KOPT-K1 (cell line): ENCODE data around the gene GNG7.
"Not testable (repeated sequence)": the region's sequence is repeated elsewhere in the genome, so short reads cannot be mapped to it uniquely, and the experiment has no call there.

Source experiments
- H3K27ac ChIP-seq: fragments of 200-600 bp; sonication (generic); 2 replicates; pipeline ENCODE4 v1.5.1; 2016; ENCODE audit warnings: antibody characterized with exemption, mild to moderate bottlenecking, low read depth, low read length; ENCODE audit not compliant: poor library complexity, severe bottlenecking
- H3K36me3 ChIP-seq: fragments of 200-600 bp; sonication (generic); 2 replicates; pipeline ENCODE4 v1.5.1; 2017; ENCODE audit warnings: antibody characterized with exemption, mild to moderate bottlenecking, low read length, moderate library complexity; ENCODE audit not compliant: insufficient read depth
- H3K9me3 ChIP-seq: fragments of 200-600 bp; sonication (generic); 2 replicates; pipeline ENCODE4 v1.5.1; 2017; ENCODE audit warnings: antibody characterized with exemption, low read length, mild to moderate bottlenecking; ENCODE audit not compliant: insufficient read depth, poor library complexity, severe bottlenecking

GNG7 gene

GRCh38 chr19:2506656-2507055 lies 195.8 kb downstream of the GNG7 start:
- H3K27ac ChIP-seq, H3K9me3 ChIP-seq, H3K36me3 ChIP-seq: not testable (repeated sequence)

GRCh38 chr19:2503521-2504109 lies 198.9 kb downstream of the GNG7 start:
- H3K36me3 ChIP-seq = no peaks in the 10 kb centered on the region
- H3K9me3 ChIP-seq = no peaks in the 10 kb centered on the region
- H3K27ac ChIP-seq = no peak overlapping the region

GRCh38 chr19:2500841-2501261 lies 201.6 kb downstream of the GNG7 start:
- Histone ChIP-seq H3K27ac (no peak overlapping the region), H3K36me3 (no peaks in the 10 kb centered on the region), H3K9me3 (no peaks in the 10 kb centered on the region)

GRCh38 chr19:2500156-2500555 lies 202.3 kb downstream of the GNG7 start:
- Histone ChIP-seq H3K27ac (no peak overlapping the region), H3K9me3 (no peaks in the 10 kb centered on the region), H3K36me3 (no peaks in the 10 kb centered on the region)

GRCh38 chr19:2497186-2497585 lies 205.3 kb downstream of the GNG7 start:
- no peaks in the 10 kb centered on the region for H3K36me3 ChIP-seq
- no peaks in the 10 kb centered on the region for H3K9me3 ChIP-seq
- H3K27ac ChIP-seq = no peak overlapping the region

- no peaks in the 10 kb centered on the region for H3K36me3 ChIP-seq
- H3K9me3 ChIP-seq = no peaks in the 10 kb centered on the region
- no peak overlapping the region for H3K27ac ChIP-seq
These were observed 206.7 kb downstream of the GNG7 start for GRCh38 chr19:2495651-2496316.

- H3K9me3 ChIP-seq = no peaks in the 10 kb centered on the region
- no peak overlapping the region for H3K27ac ChIP-seq
- H3K36me3 ChIP-seq = no peaks in the 10 kb centered on the region
These were observed 207.3 kb downstream of the GNG7 start for GRCh38 chr19:2495130-2495641.

- Histone ChIP-seq H3K27ac (no peak overlapping the region), H3K9me3 (no peaks in the 10 kb centered on the region), H3K36me3 (no peaks in the 10 kb centered on the region)
These were observed 207.9 kb downstream of the GNG7 start for GRCh38 chr19:2494447-2495129.

GRCh38 chr19:2494084-2494446 lies 208.4 kb downstream of the GNG7 start:
- no peaks in the 10 kb centered on the region for H3K9me3 ChIP-seq
- no peaks in the 10 kb centered on the region for H3K36me3 ChIP-seq
- H3K27ac ChIP-seq = no peak overlapping the region

- H3K9me3 ChIP-seq, H3K36me3 ChIP-seq, H3K27ac ChIP-seq: not testable (repeated sequence)
These were observed 209.0 kb downstream of the GNG7 start for GRCh38 chr19:2493448-2493847.

GRCh38 chr19:2492870-2493269 lies 209.6 kb downstream of the GNG7 start:
- H3K27ac ChIP-seq = peak overlapping the region; percentile 13

GRCh38 chr19:2491130-2491801 lies 211.2 kb downstream of the GNG7 start:
- no peaks in the 10 kb centered on the region for H3K9me3 ChIP-seq
- H3K27ac ChIP-seq = no peak overlapping the region
- no peaks in the 10 kb centered on the region for H3K36me3 ChIP-seq

More at GRCh38 chr19:2492870-2493269, 209.6 kb downstream of the GNG7 start:
- no peaks in the 10 kb centered on the region for H3K36me3 ChIP-seq
- H3K9me3 ChIP-seq = no peaks in the 10 kb centered on the region

- Histone ChIP-seq H3K36me3 (no peaks in the 10 kb centered on the region), H3K27ac (no peak overlapping the region), H3K9me3 (no peaks in the 10 kb centered on the region)
These were observed 211.8 kb downstream of the GNG7 start for GRCh38 chr19:2490659-2491058.

- Histone ChIP-seq H3K36me3 (no peaks in the 10 kb centered on the region), H3K9me3 (no peaks in the 10 kb centered on the region), H3K27ac (no peak overlapping the region)
These were observed 213.4 kb downstream of the GNG7 start for GRCh38 chr19:2488942-2489731.
